HepG2 (cell line): ENCODE results near the gene TAB3. TPM values are rescaled to one million over a fixed set of nuclear protein-coding genes. Genes with fewer than 3 reads are reported as not detected.

Experiments
- ATAC-seq: fragments of 200-7000 bp; cut with Tn5 transposase; 3 replicates; pipeline ENCODE4 v1.9.1; 2020; ENCODE audit warnings: mild to moderate bottlenecking, moderate library complexity
- BruUV-seq: library from RNA; stranded (reverse); fragments of 400-500 nt; replicated peaks from 2 replicates; lab custom pipeline; 2021; lab: Mats Ljungman, UMichigan
- CTCF ChIA-PET: fragments of 300-600 bp; formaldehyde crosslinking; extraction: SDS; loops from one replicate; lab custom pipeline; 2021; ENCODE audit warnings: low total read pairs, inconsistent platforms, low intra/inter-chr PET ratio; lab: Yijun Ruan, JAX
- POLR2A ChIA-PET: fragments of 350-600 bp; sonication (Branson Sonifier 250); formaldehyde crosslinking; loops from one replicate; lab custom pipeline; 2020; ENCODE audit warnings: antibody characterized with exemption, inconsistent platforms; lab: Yijun Ruan, JAX
- DNase-seq: peaks from one replicate; pipeline ENCODE4 v3.0.0-alpha.2; 2015; ENCODE audit warnings: low spot score
- FAIRE-seq: peaks from 3 replicates; lab custom pipeline; 2011; peaks lifted over from hg19 to GRCh38; lab: Jason Lieb, UNC
- H2AFZ ChIP-seq: one replicate; pipeline ENCODE4 v1.6.1; 2011; ENCODE audit warnings: low read length, inconsistent platforms
- H3K27ac ChIP-seq: fragments of 300-600 bp; 3 replicates; pipeline ENCODE4 v1.8.0; 2011; ENCODE audit warnings: mixed run types, mild to moderate bottlenecking, mixed read lengths, low read length, inconsistent platforms; ENCODE audit not compliant: insufficient read depth; ENCODE audit errors: extremely low read length
- H3K27me3 ChIP-seq, 2 experiments: fragments of 200-600 bp in 1 of 2; 2 replicates in 1 of 2; 3 replicates in 1 of 2; pipeline versions ENCODE4 v1.6.0 to v1.8.0; 2011; ENCODE audit warnings: low read length in 2 of 2, mild to moderate bottlenecking in 2 of 2, moderate library complexity in 2 of 2, inconsistent platforms in 1 of 2; ENCODE audit not compliant: insufficient read depth in 2 of 2, control insufficient read depth in 1 of 2
- H3K36me3 ChIP-seq, 2 experiments: fragments of 200-600 bp in 1 of 2; replicated peaks in 1 of 2; 2 replicates in 1 of 2; 3 replicates in 1 of 2; pipeline versions ENCODE4 v1.5.1 to v1.8.0; 2011; ENCODE audit warnings: low read length in 2 of 2, inconsistent platforms in 1 of 2; ENCODE audit not compliant: insufficient read depth in 2 of 2, control insufficient read depth in 1 of 2
- H3K4me1 ChIP-seq: 2 replicates; pipeline ENCODE4 v1.5.1; 2012; ENCODE audit warnings: low read length, inconsistent platforms; ENCODE audit not compliant: insufficient read depth
- H3K4me2 ChIP-seq: 2 replicates; pipeline ENCODE4 v1.6.0; 2011; ENCODE audit warnings: low read depth, low read length, inconsistent platforms
- H3K4me3 ChIP-seq, 3 experiments: fragments of 200-600 bp in 1 of 3; sonication (generic), shearing (Covaris generic) in 1 of 3; replicated peaks in 1 of 3; 2 replicates each; pipeline ENCODE4 v1.5.1; 2011 to 2016; ENCODE audit warnings: low read length in 3 of 3, inconsistent platforms in 2 of 3, low read depth in 2 of 3, mild to moderate bottlenecking in 2 of 3, control low read depth in 1 of 3, mixed read lengths in 1 of 3; ENCODE audit not compliant: insufficient read depth in 1 of 3
- H3K79me2 ChIP-seq: one replicate; pipeline ENCODE4 v1.6.1; 2011; ENCODE audit warnings: low read length, inconsistent platforms; ENCODE audit not compliant: insufficient read depth
- H3K9ac ChIP-seq: 2 replicates; pipeline ENCODE4 v1.6.0; 2011; ENCODE audit warnings: mild to moderate bottlenecking, low read depth, low read length, inconsistent platforms; ENCODE audit not compliant: insufficient read depth
- H3K9me3 ChIP-seq: 2 replicates; pipeline ENCODE4 v1.5.1; 2012; ENCODE audit warnings: mild to moderate bottlenecking, low read length
- H4K20me1 ChIP-seq: 2 replicates; pipeline ENCODE4 v1.6.0; 2011; ENCODE audit warnings: inconsistent platforms, mild to moderate bottlenecking, low read length, moderate library complexity; ENCODE audit not compliant: insufficient read depth
- ASH2L ChIP-seq: fragments of 300-600, 200-600 bp; sonication (generic); IDR thresholded peaks from 2 replicates; pipeline ENCODE4 v1.7.0; 2017; ENCODE audit warnings: low read depth, mild to moderate bottlenecking, moderate library complexity, mixed read lengths, low read length; ENCODE audit not compliant: insufficient read length
- CHD4 ChIP-seq: fragments of 200-600 bp; sonication (generic); IDR thresholded peaks from 2 replicates; pipeline ENCODE4 v1.7.0; 2017; ENCODE audit warnings: mild to moderate bottlenecking, low read length, borderline replicate concordance
- FIP1L1 ChIP-seq: fragments of 200-400 bp; formaldehyde crosslinking; IDR thresholded peaks from 2 replicates; pipeline ENCODE4 v1.6.1; 2018; ENCODE audit warnings: low read depth, mild to moderate bottlenecking, low read length, moderate library complexity, borderline replicate concordance; ENCODE audit not compliant: insufficient read depth
- IRF1 ChIP-seq: sonication (generic); formaldehyde crosslinking; IDR thresholded peaks from 2 replicates; pipeline ENCODE4 v1.4.0; 2020; ENCODE audit warnings: low read depth, mild to moderate bottlenecking, missing genetic modification reagents
- MIER2 ChIP-seq: IDR thresholded peaks from 2 replicates; pipeline ENCODE4 v1.6.1; 2016; ENCODE audit warnings: missing biosample characterization, missing genetic modification reagents
- MNT ChIP-seq: fragments of 450-650 bp; IDR thresholded peaks from 2 replicates; pipeline ENCODE4 v1.6.1; 2016
- MYNN ChIP-seq: sonication (generic); formaldehyde crosslinking; IDR thresholded peaks from 2 replicates; pipeline ENCODE4 v1.4.0; 2020; ENCODE audit warnings: mild to moderate bottlenecking, low read depth, missing genetic modification reagents
- NFKB2 ChIP-seq: sonication (generic); formaldehyde crosslinking; IDR thresholded peaks from 2 replicates; pipeline ENCODE4 v1.4.0; 2020; ENCODE audit warnings: missing genetic modification reagents, borderline replicate concordance
- NKX3-1 ChIP-seq: sonication (generic); formaldehyde crosslinking; IDR thresholded peaks from 2 replicates; pipeline ENCODE4 v1.5.0; 2020; ENCODE audit warnings: missing genetic modification reagents
- PHF20 ChIP-seq: sonication (generic); formaldehyde crosslinking; IDR thresholded peaks from 2 replicates; pipeline ENCODE4 v1.5.0; 2020; ENCODE audit warnings: mild to moderate bottlenecking, missing genetic modification reagents
- PREB ChIP-seq: sonication (generic); formaldehyde crosslinking; IDR thresholded peaks from 2 replicates; pipeline ENCODE4 v1.4.0; 2020; ENCODE audit warnings: missing genetic modification reagents
- RXRB ChIP-seq: IDR thresholded peaks from 2 replicates; pipeline ENCODE4 v1.6.1; 2016; ENCODE audit warnings: borderline replicate concordance, missing genetic modification reagents, missing compliant biosample characterization
- SMAD9 ChIP-seq: sonication (generic); formaldehyde crosslinking; IDR thresholded peaks from 2 replicates; pipeline ENCODE4 v1.5.1; 2020; ENCODE audit warnings: mild to moderate bottlenecking, missing genetic modification reagents
- ZEB1 ChIP-seq: IDR thresholded peaks from 2 replicates; pipeline ENCODE4 v1.6.1; 2012; ENCODE audit warnings: mild to moderate bottlenecking, low read depth, inconsistent platforms; ENCODE audit not compliant: insufficient replicate concordance
- ZFP36L1 ChIP-seq: sonication (generic); formaldehyde crosslinking; IDR thresholded peaks from 2 replicates; pipeline ENCODE4 v1.8.0; 2022; ENCODE audit warnings: mild to moderate bottlenecking, missing genetic modification reagents, moderate library complexity
- ZNF367 ChIP-seq: sonication (generic); formaldehyde crosslinking; IDR thresholded peaks from 2 replicates; pipeline ENCODE4 v1.4.0; 2020; ENCODE audit warnings: missing genetic modification reagents, borderline replicate concordance
- ZNF607 ChIP-seq: sonication (generic); formaldehyde crosslinking; IDR thresholded peaks from 2 replicates; pipeline ENCODE4 v1.5.1; 2020; ENCODE audit warnings: missing genetic modification reagents, mild to moderate bottlenecking, borderline replicate concordance
- WGBS: methylation state at CpG from one replicate; pipeline ENCODE4 v1.1.6; 2017; ENCODE audit warnings: low lambda C conversion rate; 5-methylcytosine and 5-hydroxymethylcytosine counted together
- in situ Hi-C: cut with HindIII; loops from 2 replicates; pipeline ENCODE4 v1.10.0; 2017; ENCODE audit warnings: low pct_unique_long_range_greater_than_20kb; ENCODE audit not compliant: extremely low pct_ligation_motif_present
- intact Hi-C: fragments of 100-400 bp; cut with micrococcal nuclease; formaldehyde crosslinking; loops from one replicate; pipeline ENCODE4 v1.10.0; 2022; ENCODE audit not compliant: unreplicated experiment
- polyA plus RNA-seq, 8 experiments: library from polyadenylated mRNA; depleted of rRNA in 3 of 8; stranded (reverse) in 7 of 8; unstranded in 1 of 8; fragments of >200 nt; fragmentation: Illumina TruSeq in 4 of 8; extraction: Trizol in 4 of 8; gene quantifications; 2 replicates each; pipeline versions ENCODE4 v1.2.1 to v1.2.3, GENCODE V29; 2011 to 2016; ENCODE audit warnings: low read depth in 4 of 8, missing spikeins in 1 of 8, mixed read lengths in 1 of 8; ENCODE audit not compliant: insufficient read depth in 1 of 8
- total RNA-seq, 5 experiments: library from RNA; depleted of rRNA; stranded (reverse); fragments of >200 nt; fragmentation: Illumina TruSeq; extraction: Trizol; gene quantifications; 2 replicates each; pipeline ENCODE4 v1.2.3, GENCODE V29; 2016; ENCODE audit warnings: low read depth in 1 of 5
- TF ChIP-seq, protein P1 (sequence below): sonication (generic); formaldehyde crosslinking; IDR thresholded peaks from 2 replicates; pipeline ENCODE4 v1.5.0; 2020; ENCODE audit warnings: missing genetic modification reagents

Gene TAB3
- total and polyA plus RNA-seq, 2 of the 13 experiments (the other 11 are each of a cell fraction or from before 2014, with no cell fraction given) = 27.2 to 59.8 TPM

GRCh38 chrX:30906726-30907125 is 17.7 kb upstream of the TAB3 start (continued):
- TF ChIP-seq PHF20 = no peak
- TF ChIP-seq, all 625 proteins: peak for 0

GRCh38 chrX:30905321-30905720 is 16.3 kb upstream of the TAB3 start:
- H3K36me3 ChIP-seq = no peaks in the 10 kb centered on the region
- FAIRE-seq = peak; percentile 15
- H3K27me3 ChIP-seq = no peaks in the 10 kb centered on the region
- intact Hi-C loops = no loop called here
- WGBS = 100% methylated on average over 1 of the region's 1 CpG
- ChIA-PET POLR2A (interaction anchor here (1.2 to 1.6 kb wide), 3 partner anchors 16 to 29 kb away, joined by 3 to 6 read pairs (median 5); partner anchors contain the start of gene TAB3), CTCF (no interaction called here)
- H3K9me3 ChIP-seq = no peaks in the 10 kb centered on the region
- peaks cover 49% of the 10 kb centered on the region for H3K4me1 ChIP-seq
- no peaks in the 10 kb centered on the region for H4K20me1 ChIP-seq
- no TSS peak for BruUV-seq
- H3K4me2 ChIP-seq = peak overlapping the region; percentile 57; the same call in 1 of the 2 replicates
- H2AFZ ChIP-seq = no peak overlapping the region
- no peak overlapping the region for H3K9ac ChIP-seq
- DNase-seq = no peak
- ATAC-seq = no peak
- H3K79me2 ChIP-seq = no peaks in the 10 kb centered on the region
- no peak for TF ChIP-seq ZFP36L1 (CRISPR knock-in tag)
- TF ChIP-seq ZNF367 (CRISPR knock-in tag) = no peak
- TF ChIP-seq, protein P1, sequence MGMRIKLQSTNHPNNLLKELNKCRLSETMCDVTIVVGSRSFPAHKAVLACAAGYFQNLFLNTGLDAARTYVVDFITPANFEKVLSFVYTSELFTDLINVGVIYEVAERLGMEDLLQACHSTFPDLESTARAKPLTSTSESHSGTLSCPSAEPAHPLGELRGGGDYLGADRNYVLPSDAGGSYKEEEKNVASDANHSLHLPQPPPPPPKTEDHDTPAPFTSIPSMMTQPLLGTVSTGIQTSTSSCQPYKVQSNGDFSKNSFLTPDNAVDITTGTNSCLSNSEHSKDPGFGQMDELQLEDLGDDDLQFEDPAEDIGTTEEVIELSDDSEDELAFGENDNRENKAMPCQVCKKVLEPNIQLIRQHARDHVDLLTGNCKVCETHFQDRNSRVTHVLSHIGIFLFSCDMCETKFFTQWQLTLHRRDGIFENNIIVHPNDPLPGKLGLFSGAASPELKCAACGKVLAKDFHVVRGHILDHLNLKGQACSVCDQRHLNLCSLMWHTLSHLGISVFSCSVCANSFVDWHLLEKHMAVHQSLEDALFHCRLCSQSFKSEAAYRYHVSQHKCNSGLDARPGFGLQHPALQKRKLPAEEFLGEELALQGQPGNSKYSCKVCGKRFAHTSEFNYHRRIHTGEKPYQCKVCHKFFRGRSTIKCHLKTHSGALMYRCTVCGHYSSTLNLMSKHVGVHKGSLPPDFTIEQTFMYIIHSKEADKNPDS (CRISPR knock-in tag) = no peak
- no peak for TF ChIP-seq ZNF607 (CRISPR knock-in tag)
- TF ChIP-seq PREB (CRISPR knock-in tag) = no peak
- TF ChIP-seq IRF1 (CRISPR knock-in tag) = no peak
- TF ChIP-seq MYNN = no peak
- no peak for TF ChIP-seq ASH2L
- no peak for TF ChIP-seq MNT
- no peak for TF ChIP-seq RXRB (CRISPR knock-in tag)
- no peak for TF ChIP-seq NFKB2 (CRISPR knock-in tag)
- no peak for TF ChIP-seq SMAD9 (CRISPR knock-in tag)
- no peak for TF ChIP-seq ZEB1
- no peak for TF ChIP-seq FIP1L1
- no peak for TF ChIP-seq CHD4
- TF ChIP-seq NKX3-1 (CRISPR knock-in tag) = no peak
- TF ChIP-seq MIER2 = no peak
- TF ChIP-seq, all 625 proteins: peak for 0
- in situ Hi-C loops = no loop called here
- Histone ChIP-seq H3K27ac (peak overlapping the region; percentile 84), H3K4me3 (no peak overlapping the region)
